Occipital lobe (tissue), 2 donors: ENCODE results near the gene RAD51. TPM values are rescaled to one million over a fixed set of nuclear protein-coding genes. Genes with fewer than 3 reads are reported as not detected.

Source experiments
- DNase-seq: peaks from one replicate; lab custom pipeline; 2025; lab: John Stamatoyannopoulos, UW
- total RNA-seq: library from RNA; depleted of rRNA; stranded (reverse); fragments of >200 nt; gene quantifications from one replicate; pipeline ENCODE4 v1.2.3, GENCODE V29; 2014

RAD51 gene
- total RNA-seq, 1 donor from 2014 or later: 0.47 TPM

DNA sequence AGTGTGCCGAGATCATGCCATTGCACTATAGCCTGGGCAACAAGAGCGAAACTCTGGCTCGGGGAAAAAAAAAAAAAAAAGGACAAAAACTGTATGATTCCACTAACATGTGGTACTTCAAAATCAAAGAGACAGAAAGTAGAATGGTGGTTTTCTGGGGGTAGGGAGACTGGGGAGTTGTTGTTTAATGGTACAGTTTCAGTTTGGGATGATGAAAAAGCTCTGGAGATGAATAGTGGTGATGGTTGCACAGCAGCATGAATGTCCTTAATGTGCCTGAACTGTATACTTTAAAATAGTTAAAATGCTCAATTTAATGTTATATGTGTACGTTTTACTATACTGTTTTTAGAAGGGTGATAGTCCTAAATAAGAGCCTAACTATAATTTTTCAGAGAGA lies 27.4 kb downstream of the RAD51 start:
- DNase-seq: no peak

DNA sequence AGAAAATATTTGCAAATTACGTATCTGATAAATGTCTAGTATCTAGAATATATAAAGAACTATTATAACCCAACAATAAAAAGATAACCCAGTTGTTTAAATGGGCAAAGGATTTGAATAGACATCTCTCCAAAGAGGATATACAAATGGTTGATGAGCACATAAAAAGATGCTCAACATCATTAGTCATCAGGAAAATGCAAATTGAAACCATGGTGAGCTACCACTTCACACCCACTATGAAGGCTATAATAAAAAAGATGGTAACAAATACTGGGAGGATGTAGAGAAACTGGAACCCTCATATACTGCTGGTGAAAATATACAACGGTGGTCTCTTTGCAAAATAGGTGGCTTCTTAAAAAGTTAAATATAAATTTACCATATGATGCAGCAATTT lies 28.0 kb downstream of the RAD51 start:
- no peak for DNase-seq

DNA sequence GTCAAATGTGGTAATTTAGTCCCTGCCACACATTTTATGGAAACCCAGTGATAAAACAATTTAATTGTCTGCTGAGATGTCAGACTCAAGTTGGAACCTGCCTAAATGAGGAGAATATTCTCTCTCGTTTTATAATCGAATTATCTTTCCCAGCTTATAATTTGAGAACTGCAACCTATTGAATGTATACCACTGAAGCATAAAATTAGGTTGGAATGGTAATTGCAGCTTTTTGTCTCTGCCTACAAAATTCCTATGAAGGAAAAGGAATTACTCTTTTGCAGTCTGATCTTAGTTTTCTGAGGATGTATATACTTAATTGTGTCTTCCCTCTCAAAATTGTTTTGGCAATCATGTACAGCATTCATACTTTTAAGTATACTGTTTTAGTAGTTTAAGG lies 28.9 kb downstream of the RAD51 start:
- DNase-seq: no peak

DNA sequence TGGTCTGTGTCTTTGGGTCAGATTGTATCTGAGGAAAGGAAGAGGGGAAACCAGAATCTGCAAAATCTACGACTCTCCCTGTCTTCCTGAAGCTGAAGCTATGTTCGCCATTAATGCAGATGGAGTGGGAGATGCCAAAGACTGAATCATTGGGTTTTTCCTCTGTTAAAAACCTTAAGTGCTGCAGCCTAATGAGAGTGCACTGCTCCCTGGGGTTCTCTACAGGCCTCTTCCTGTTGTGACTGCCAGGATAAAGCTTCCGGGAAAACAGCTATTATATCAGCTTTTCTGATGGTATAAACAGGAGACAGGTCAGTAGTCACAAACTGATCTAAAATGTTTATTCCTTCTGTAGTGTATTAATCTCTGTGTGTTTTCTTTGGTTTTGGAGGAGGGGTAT lies 36.1 kb downstream of the RAD51 start:
- DNase-seq: no peak

DNA sequence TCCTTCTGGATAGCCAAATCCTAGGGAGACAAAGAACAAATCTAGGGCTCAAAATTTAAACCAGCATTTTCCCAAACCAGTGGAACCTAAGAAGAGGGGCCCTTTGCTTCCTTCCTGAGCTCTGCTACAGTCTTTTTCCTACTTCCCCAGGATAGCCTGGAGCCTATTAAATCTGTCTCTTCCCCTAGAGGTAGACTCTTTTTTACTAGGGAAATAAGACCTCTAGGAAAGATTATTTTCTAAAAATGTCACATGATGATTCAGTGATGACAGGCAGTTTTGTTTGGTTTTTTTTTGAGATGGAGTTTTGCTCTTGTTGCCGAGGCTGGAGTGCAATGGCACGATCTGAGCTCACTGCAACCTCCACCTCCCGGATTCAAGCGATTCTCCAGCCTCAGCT lies 41.6 kb downstream of the RAD51 start:
- DNase-seq: no peak

- no peak for DNase-seq
Measured at GRCh38 chr15:40737048-40737447, 42.1 kb downstream of the RAD51 start.

DNA sequence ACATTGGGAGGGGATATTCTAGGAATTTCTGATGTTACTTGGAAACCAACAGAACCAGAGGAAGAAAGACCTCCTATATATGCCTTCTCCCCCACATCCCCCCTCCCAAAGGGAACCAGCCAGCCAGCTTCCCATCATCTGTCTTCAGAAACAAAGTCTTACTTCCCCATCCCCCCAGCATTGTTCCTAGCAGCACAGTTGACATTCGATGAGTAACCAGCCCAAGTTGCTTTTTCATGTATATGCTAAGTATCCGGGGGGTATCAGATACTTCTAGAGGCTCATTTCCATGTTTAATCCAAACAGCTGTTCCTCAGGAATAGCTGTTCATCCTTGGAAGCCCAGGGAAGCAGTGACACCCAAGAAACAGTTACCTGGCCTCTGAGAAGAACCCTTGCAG lies 44.1 kb downstream of the RAD51 start:
- DNase-seq: no peak

DNA sequence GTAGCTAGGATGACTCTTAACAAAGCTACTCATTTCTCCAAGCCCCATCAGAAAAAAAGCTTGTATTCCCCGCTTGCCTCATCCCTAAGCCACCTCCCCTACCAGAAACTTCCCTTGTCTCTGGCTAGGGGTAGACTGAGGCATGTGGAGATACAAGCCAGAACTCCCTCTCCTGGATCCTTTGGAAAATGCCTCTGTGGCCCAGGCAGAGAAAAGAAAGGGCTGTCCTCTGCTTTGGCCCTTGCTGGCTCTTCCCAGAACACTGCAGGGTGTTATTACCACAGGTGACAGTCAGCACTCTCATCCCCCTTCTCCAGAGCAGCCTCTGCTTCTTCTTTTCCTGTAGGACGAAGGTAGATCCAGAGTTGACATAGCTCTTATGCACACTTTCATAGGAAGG lies 44.9 kb downstream of the RAD51 start:
- no peak for DNase-seq

DNA sequence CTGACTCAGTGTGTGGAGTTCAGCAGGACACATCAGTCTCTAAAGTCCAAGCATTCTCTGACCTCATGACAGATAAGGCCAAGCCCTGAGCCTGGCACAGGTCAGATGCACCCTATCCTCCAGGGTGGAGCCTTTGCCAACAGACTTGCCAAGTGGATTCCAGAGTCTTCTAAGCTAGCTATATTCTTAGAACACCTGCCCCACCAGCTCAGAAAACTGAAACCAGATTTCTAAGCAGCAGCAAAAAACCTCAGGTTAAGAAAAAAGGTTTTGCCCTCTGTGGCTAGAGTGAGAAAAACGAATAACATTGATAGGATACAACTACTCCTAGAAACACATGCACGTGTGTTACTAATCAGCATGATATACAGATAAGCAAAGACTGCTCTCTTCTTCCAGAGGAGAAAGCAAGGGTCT lies 48.5 kb downstream of the RAD51 start:
- no peak for DNase-seq

DNA sequence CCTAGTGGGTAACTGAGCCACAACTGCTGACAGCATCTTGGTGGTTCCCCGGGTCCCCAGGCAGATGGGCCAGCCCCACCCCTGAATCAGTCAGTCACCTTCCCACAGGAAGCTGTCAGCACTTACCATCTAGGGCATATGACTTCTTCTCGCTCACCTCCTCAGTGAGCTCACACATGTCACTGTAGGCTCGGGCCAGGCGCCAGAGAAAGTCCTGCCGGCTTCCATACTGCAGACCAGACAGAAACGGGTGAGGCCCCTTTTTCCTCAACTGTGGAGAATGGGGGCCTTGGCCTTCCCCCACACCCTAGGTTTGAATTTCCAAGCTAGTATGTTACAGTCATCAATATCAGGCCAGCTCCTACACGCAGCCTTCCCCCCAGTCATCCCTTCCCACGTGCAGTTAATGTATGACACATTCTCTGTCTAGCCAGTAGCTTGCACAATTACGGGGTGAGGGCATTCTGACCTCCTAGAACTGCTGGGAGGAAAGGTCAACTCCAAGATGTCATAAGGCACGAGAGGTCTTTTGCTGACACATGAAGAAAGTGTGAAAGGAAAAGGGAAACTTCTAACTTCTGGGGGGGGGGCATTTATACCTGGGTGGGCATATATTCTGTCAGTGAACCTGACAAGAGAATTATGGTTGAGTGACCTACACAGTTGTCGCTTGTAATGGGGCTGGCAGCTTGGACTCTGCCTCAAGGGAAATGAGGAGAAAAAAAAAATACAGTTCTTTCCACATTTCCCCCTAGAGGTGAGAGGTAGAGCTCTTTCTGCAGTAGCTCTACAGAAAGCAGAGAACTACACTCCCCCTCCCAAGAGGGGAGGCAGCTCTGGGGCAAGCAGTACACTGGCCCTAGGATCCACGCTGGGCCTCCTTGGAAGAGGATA lies 49.2 kb downstream of the RAD51 start:
- no peak for DNase-seq

DNA sequence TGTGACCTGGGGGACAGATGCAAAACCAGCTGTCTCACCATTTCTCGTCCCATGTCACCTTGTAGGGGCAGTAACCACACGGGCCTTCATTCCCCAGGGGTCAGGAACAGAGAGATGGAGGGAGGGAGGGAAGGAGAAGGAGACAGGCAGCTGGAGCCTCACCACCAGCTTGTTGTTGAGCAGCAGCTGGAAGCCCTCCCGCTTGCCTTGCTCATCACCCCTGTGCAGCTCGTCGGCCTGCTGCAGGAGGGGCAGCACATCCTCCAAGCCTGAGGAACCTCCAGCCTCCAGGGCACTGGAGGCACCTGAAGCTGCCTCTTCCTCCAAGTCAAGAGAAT lies 49.8 kb downstream of the RAD51 start:
- no peak for DNase-seq

DNA sequence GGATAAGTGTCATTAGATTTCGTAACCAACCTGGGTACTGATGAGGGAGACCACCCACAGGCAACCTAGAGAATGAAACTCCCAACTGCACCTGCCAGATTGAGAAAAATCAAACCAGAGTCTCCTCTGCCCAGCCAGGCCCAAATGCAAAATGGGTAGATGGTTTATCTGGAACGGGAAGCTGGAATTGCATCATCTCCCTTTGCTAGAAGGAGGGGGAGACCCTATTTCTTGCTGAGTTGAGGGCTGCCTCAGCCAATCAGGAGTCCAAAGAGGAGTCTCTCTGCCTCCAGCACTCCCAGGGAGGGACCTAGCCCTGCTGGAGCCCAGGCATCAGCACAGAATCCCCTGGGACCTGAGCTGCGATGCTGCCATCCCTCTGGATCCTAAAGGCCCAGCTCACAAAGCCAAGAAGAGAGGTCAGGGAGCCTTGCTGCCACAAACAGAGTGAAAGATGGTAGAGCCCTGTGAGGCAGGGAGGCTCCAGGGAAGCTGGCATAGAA lies 52.0 kb downstream of the RAD51 start:
- no peak for DNase-seq

GRCh38 chr15:40747685-40748631 lies 53.0 kb downstream of the RAD51 start:
- DNase-seq: no peak

- DNase-seq: no peak
Measured at GRCh38 chr15:40749151-40749630, 54.2 kb downstream of the RAD51 start.

GRCh38 chr15:40750885-40751284 lies 55.9 kb downstream of the RAD51 start:
- no peak for DNase-seq

GRCh38 chr15:40751745-40752144 lies 56.8 kb downstream of the RAD51 start:
- DNase-seq: no peak

DNA sequence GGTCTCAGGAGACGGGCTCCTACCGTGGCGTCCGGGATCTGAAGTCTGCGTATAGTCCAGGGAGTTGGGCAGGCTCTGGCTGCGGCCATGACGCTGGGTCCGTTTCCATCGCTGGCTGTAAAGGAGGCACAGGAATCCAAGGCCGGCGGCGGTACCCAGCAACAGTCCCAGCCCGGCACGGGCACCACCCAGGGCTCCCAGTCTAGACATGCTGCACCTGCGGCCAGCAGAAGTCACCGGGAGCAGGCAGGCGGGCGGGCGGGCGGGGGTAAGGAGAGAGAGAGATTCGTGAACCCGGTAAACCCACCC lies 59.6 kb downstream of the RAD51 start:
- DNase-seq: no peak

GRCh38 chr15:40754883-40755811 lies 60.2 kb downstream of the RAD51 start, which contains the start of gene RMDN3:
Gene RMDN3, minus strand, starts transcription at chr15:40755254. Its CDS starts 471 bp downstream, at chr15:40754783.
- peak; percentile 88 for DNase-seq

DNA sequence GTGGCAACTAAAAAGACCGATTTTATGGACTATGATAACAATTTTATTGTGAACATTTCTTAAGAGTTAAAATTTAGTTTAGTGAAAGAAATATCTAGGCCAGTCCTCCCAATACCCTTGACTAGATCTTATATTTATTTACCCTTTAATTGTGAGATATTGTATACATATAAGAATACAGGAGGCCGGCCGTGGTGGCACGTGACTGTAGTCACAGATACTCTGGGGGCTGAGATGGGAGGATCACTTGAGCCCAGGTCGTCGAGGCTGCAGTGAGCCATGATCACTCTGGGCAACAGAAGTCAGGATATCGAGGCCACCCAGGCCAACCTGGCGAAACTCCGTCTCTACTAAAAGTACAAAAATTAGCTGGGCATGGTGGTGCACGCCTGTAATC lies 60.8 kb downstream of the RAD51 start:
- no peak for DNase-seq

DNA sequence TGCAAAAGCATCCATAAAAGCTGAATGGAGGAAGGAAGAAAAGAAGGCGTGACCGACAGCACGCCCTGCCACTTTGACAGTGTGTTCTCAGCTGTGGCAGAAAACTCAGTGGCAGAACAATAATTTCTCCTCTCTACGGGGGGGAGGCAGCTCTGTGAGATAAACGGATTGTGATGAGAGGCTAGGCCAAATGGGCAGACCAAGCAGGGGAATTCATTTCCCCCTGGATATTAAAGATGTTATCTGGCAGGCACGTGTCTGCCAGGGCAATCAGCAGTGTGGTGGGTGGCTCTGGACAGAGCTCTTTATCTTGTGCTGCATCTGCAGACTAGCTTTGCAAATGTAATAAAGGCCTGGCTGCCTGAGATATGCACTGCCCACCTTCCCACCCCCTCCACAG lies 62.0 kb downstream of the RAD51 start:
- DNase-seq: no peak

DNA sequence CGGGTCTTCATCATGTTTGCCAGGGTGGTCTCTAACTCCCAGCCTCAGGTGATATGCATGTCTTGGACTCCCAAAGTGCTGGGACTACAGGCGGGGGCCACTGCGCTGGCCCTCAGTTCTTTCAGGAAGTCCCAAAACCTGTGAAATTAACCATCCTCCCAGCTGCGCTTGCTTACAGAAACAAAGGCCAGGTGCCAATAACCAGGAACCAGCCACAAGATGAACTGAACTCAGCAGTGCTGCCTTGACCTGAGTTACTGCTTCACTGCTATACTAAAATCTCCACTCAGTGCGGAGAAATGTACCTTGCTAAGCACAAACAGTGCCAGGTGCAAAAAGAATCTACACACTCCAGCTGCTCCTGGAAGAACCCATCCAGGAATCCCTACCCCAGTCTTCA lies 65.0 kb downstream of the RAD51 start:
- no peak for DNase-seq
